ENCODE data around the gene GSDMA.
A peak's percentile ranks its signal among the peaks of the same experiment; 100 is the strongest.

Gene GSDMA

DNA sequence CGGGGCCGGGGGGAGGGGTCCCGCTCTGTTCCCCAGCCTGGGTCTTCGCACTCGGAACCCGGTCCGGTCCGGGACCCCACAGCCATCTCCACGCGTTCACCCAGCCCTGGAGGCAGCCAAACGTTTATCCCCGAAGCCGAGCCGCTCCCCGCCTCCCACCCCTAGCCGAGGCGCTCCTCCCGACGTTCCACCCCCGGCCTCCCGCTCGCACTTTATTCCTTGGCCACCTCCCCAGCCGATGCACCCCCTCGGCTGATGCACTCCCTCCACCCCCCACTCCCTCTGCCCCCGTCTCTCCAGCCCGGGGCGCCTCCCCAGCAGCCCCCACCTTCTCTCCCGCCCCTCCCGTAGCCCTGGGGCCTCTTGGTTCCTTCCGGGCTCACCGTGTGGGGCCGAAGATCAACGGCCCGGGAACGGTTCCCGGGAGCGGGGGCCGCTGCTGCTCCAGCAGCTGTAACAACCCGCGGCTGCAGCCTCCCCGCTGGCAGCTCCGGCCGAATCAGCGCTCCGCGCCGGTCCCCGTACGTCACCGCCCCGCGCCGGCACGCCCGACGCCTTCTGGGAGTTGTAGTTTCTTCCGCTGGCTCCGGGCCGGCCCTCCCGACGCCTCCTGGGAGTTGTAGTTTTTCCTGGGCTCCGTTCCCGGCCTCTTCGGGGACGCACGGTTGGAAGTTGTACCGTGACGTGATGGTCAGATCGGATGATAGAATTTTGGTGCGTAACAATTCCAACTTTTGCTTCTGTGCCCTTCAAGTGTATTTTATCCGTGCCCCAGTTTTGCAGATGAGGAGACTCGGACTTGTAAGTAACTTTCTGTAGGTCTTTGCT is 35.5 kb upstream of the GSDMA start, which contains the start of the genes LRRC3C and ORMDL3:
Gene LRRC3C, plus strand, starts transcription at position 632 of the 828 bp plus-strand sequence. CDS start 13,792 bp downstream, outside the sequence.
Gene ORMDL3, minus strand, starts transcription at position 501 of the 828 bp plus-strand sequence. CDS start 3,398 bp downstream, outside the sequence.
- no peaks in the 10 kb centered on the region for H3K9me3 ChIP-seq (ENCODE audit: control insufficient read depth, insufficient read depth, low read depth, low read length)
- peak within 1 kb of the TSS; percentile 84 for H3K27ac ChIP-seq (ENCODE audit: extremely low read depth, low read depth, low read length)
- ChIA-PET CTCF (interaction anchor here (0.6 to 1.6 kb wide), 4 partner anchors 12 to 869 kb away, joined by 3 to 8 read pairs (median 5); no protein-coding TSS in a partner anchor), POLR2A (interaction anchor here (0.6 to 2.2 kb wide), 10 partner anchors 9 to 227 kb away, joined by 3 to 14 read pairs (median 4); partner anchors contain the start of genes ERBB2, GSDMB and PSMD3)
- H3K4me3 ChIP-seq (ENCODE audit: low read depth, low read length) = peak within 1 kb of the TSS; percentile 92
- peaks cover 18% of the 10 kb centered on the region for H3K4me1 ChIP-seq (ENCODE audit: control insufficient read depth, insufficient read depth, low read length)
- H3K36me3 ChIP-seq (ENCODE audit: control insufficient read depth in 2 of 2, insufficient read depth in 1 of 2, low read length in 2 of 2) = peaks cover 8 to 20% of the 10 kb centered on the region in 2 experiments; a peak in 2 of 3 replicates
- TF ChIP-seq ZNF580 (tag by site-specific recombination; IDR thresholded peaks at IDR 0.05) = 0 out of 2 replicates have a peak, but pooled peaks have one; percentile 42
- peak; percentile 42 for TF ChIP-seq ZNF391 (tag by site-specific recombination; IDR thresholded peaks at IDR 0.05; ENCODE audit: borderline replicate concordance, low read depth)
- no peak for TF ChIP-seq ZNF274 (IDR thresholded peaks at IDR 0.05; ENCODE audit: low read length)
- no peak for TF ChIP-seq ZNF274 (tag by site-specific recombination; IDR thresholded peaks at IDR 0.05; ENCODE audit: borderline replicate concordance)
- peak; percentile 72 for TF ChIP-seq SP7 (tag by site-specific recombination; IDR thresholded peaks at IDR 0.05)
- peak; percentile 76 for TF ChIP-seq YY2 (tag by site-specific recombination; IDR thresholded peaks at IDR 0.05)
- peak; percentile 66; the same call in 1 of the 2 replicates for TF ChIP-seq ZNF561 (tag by site-specific recombination; IDR thresholded peaks at IDR 0.05; ENCODE audit: borderline replicate concordance)
- TF ChIP-seq ZNF792 (tag by site-specific recombination; IDR thresholded peaks at IDR 0.05) = no peak
- peak; percentile 61 for TF ChIP-seq YY1 (tag by site-specific recombination; IDR thresholded peaks at IDR 0.05)
- no peak for TF ChIP-seq ZNF530 (tag by site-specific recombination; IDR thresholded peaks at IDR 0.05; ENCODE audit: low read depth)
- TF ChIP-seq ZNF596 (tag by site-specific recombination; IDR thresholded peaks at IDR 0.05) = no peak
- TF ChIP-seq KLF8 (tag by site-specific recombination; IDR thresholded peaks at IDR 0.05) = peak; percentile 73
- TF ChIP-seq ZNF768 (tag by site-specific recombination; IDR thresholded peaks at IDR 0.05) = no peak
- TF ChIP-seq GLIS1 (tag by site-specific recombination; IDR thresholded peaks at IDR 0.05) = peak; percentile 98
- peak; percentile 43 for TF ChIP-seq KLF16 (tag by site-specific recombination; IDR thresholded peaks at IDR 0.05)
- TF ChIP-seq KLF10 (tag by site-specific recombination; IDR thresholded peaks at IDR 0.05) = peak; percentile 51
- TF ChIP-seq KLF9 (tag by site-specific recombination; IDR thresholded peaks at IDR 0.05; ENCODE audit: low read depth) = peak; percentile 45; the same call in 1 of the 2 replicates
- TF ChIP-seq KLF17 (tag by site-specific recombination; IDR thresholded peaks at IDR 0.05) = peak; percentile 44; the same call in 1 of the 2 replicates
- peak; percentile 86 for TF ChIP-seq GLIS2 (tag by site-specific recombination; IDR thresholded peaks at IDR 0.05)
- TF ChIP-seq ZNF785 (tag by site-specific recombination; IDR thresholded peaks at IDR 0.05) = 0 out of 2 replicates have a peak, but pooled peaks have one; percentile 10
- peak; percentile 50; the same call in 1 of the 2 replicates for TF ChIP-seq WT1 (tag by site-specific recombination; IDR thresholded peaks at IDR 0.05)
- 0 out of 2 replicates have a peak, but pooled peaks have one; percentile 18 for TF ChIP-seq ZNF223 (tag by site-specific recombination; IDR thresholded peaks at IDR 0.05)
- TF ChIP-seq, protein P1, sequence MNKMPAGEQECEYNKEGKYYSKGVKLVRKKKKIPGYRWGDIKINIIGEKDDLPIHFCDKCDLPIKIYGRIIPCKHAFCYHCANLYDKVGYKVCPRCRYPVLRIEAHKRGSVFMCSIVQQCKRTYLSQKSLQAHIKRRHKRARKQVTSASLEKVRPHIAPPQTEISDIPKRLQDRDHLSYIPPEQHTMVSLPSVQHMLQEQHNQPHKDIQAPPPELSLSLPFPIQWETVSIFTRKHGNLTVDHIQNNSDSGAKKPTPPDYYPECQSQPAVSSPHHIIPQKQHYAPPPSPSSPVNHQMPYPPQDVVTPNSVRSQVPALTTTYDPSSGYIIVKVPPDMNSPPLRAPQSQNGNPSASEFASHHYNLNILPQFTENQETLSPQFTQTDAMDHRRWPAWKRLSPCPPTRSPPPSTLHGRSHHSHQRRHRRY (tag by site-specific recombination; IDR thresholded peaks at IDR 0.05) = no peak
- no peak for TF ChIP-seq ZNF791 (tag by site-specific recombination; IDR thresholded peaks at IDR 0.05)
- TF ChIP-seq, protein P2, sequence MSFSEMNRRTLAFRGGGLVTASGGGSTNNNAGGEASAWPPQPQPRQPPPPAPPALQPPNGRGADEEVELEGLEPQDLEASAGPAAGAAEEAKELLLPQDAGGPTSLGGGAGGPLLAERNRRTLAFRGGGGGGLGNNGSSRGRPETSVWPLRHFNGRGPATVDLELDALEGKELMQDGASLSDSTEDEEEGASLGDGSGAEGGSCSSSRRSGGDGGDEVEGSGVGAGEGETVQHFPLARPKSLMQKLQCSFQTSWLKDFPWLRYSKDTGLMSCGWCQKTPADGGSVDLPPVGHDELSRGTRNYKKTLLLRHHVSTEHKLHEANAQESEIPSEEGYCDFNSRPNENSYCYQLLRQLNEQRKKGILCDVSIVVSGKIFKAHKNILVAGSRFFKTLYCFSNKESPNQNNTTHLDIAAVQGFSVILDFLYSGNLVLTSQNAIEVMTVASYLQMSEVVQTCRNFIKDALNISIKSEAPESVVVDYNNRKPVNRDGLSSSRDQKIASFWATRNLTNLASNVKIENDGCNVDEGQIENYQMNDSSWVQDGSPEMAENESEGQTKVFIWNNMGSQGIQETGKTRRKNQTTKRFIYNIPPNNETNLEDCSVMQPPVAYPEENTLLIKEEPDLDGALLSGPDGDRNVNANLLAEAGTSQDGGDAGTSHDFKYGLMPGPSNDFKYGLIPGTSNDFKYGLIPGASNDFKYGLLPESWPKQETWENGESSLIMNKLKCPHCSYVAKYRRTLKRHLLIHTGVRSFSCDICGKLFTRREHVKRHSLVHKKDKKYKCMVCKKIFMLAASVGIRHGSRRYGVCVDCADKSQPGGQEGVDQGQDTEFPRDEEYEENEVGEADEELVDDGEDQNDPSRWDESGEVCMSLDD (tag by site-specific recombination; IDR thresholded peaks at IDR 0.05) = 0 out of 2 replicates have a peak, but pooled peaks have one; percentile 31
- TF ChIP-seq ZNF16 (tag by site-specific recombination; IDR thresholded peaks at IDR 0.05; ENCODE audit: low read depth) = no peak
- no peak for TF ChIP-seq ZNF37A (tag by site-specific recombination; IDR thresholded peaks at IDR 0.05)
- TF ChIP-seq ZNF660 (tag by site-specific recombination; IDR thresholded peaks at IDR 0.05) = peak; percentile 61; the same call in 1 of the 2 replicates
- TF ChIP-seq SP3 (tag by site-specific recombination; IDR thresholded peaks at IDR 0.05) = peak; percentile 91
- peak; percentile 97 for TF ChIP-seq ZBTB21 (tag by site-specific recombination; IDR thresholded peaks at IDR 0.05)
- TF ChIP-seq, protein P3, sequence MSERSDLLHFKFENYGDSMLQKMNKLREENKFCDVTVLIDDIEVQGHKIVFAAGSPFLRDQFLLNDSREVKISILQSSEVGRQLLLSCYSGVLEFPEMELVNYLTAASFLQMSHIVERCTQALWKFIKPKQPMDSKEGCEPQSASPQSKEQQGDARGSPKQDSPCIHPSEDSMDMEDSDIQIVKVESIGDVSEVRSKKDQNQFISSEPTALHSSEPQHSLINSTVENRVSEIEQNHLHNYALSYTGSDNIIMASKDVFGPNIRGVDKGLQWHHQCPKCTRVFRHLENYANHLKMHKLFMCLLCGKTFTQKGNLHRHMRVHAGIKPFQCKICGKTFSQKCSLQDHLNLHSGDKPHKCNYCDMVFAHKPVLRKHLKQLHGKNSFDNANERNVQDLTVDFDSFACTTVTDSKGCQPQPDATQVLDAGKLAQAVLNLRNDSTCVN (tag by site-specific recombination; optimal IDR thresholded peaks at IDR 0.05) = peak; percentile 50
